Measurements from ENCODE around the gene CDC27. TPM values are rescaled to one million over a fixed set of nuclear protein-coding genes. Genes with fewer than 3 reads are reported as not detected.

CDC27 gene
- total RNA-seq, 3 donors from 2014 or later = 63.2 to 73.7 (median 65.0) TPM

DNA sequence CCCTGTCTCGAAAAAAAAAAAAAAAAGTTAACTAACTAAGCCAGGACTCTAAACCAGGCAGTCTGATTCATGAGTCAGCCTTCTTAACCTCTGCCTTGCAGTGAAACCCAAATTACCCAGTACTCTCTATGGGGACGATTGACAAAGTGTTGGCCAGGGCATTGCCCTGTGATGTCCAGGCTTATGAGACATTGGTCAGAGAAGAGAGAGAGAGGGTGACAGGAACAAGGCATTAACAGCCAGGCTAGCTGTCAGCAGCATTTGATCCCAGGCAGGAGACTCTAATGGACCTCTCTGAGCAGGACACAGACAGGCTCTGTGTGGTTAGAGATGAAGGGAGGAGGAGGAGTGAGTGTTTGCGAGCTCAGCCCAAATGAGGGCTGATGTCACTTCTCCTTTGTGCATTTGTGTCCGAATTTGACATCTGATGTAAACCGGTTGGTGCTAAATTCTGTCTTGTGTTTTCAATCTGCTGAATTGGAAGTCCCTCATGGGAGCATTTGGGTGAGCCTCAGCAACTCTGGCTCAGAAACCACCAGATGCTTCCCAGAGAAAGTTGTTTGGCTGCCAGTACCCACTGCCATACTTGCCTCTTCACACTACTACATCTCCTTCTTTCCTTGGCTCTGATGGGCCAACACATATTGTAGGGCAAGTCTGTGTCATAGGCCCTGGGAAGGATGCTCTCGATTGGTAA, 15.8 kb upstream of the CDC27 start:
- no peak for DNase-seq (ENCODE audit: low spot score in 2 of 2)
- H3K36me3 ChIP-seq = no peaks in the 10 kb centered on the region
- intact Hi-C loops (cut with DNase I; ENCODE audit: low total_unique reads) = no loop called here
- H3K4me1 ChIP-seq = peaks cover 0 to 7% of the 10 kb centered on the region in 2 donors
- H3K27ac ChIP-seq = peak overlapping the region; percentile 87 to 89
- H3K9me3 ChIP-seq = no peaks in the 10 kb centered on the region
- TF ChIP-seq, protein P1, sequence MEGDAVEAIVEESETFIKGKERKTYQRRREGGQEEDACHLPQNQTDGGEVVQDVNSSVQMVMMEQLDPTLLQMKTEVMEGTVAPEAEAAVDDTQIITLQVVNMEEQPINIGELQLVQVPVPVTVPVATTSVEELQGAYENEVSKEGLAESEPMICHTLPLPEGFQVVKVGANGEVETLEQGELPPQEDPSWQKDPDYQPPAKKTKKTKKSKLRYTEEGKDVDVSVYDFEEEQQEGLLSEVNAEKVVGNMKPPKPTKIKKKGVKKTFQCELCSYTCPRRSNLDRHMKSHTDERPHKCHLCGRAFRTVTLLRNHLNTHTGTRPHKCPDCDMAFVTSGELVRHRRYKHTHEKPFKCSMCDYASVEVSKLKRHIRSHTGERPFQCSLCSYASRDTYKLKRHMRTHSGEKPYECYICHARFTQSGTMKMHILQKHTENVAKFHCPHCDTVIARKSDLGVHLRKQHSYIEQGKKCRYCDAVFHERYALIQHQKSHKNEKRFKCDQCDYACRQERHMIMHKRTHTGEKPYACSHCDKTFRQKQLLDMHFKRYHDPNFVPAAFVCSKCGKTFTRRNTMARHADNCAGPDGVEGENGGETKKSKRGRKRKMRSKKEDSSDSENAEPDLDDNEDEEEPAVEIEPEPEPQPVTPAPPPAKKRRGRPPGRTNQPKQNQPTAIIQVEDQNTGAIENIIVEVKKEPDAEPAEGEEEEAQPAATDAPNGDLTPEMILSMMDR (IDR thresholded peaks at IDR 0.05) = no peak
- TF ChIP-seq POLR2A (IDR thresholded peaks at IDR 0.05) (no peak), POLR2AphosphoS5 (IDR thresholded peaks at IDR 0.05) (no peak)
- peak overlapping the region in 2 of 3 donors; percentile 34 to 46 for H3K4me3 ChIP-seq
- H3K27me3 ChIP-seq = no peaks in the 10 kb centered on the region

DNA sequence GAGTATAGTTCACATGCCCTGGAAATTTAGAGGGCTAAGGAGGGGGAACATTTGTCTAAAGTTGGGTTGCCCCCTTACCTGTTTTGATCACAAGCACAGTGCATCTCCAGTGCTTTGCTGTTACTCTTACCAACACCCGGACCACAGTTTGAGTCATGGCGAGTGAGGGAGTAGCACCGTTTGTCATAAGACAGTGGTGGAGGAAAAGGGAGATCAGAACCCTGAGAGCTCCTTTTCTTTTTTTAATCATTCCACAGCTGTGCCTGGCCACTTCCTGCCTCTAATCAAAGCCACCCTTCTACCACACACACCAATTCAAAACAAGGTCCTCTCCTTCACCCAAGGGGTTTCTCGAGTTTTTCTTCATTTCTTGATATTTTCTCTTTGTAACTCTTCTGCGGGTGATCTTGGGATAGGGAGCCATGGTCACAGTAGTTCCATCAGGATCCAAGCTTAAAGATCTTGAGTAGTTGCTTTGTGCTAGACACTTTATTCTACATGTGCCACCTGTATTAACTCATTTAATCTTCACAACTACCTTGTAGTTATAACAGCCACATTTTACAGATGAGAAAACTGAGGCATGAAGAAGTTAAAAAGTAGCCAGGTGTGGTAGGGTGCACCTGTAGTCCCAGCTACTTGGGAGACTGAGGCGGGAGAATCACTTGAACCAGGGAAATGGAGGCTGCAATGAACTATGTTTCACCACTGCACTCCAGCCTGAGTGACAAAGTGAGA, 15.1 kb upstream of the CDC27 start:
- no peak overlapping the region for H3K4me3 ChIP-seq
- DNase-seq (ENCODE audit: low spot score in 2 of 2) = no peak
- H3K9me3 ChIP-seq = no peaks in the 10 kb centered on the region
- peak overlapping the region; percentile 87 to 89 for H3K27ac ChIP-seq
- no peaks in the 10 kb centered on the region for H3K36me3 ChIP-seq
- no peaks in the 10 kb centered on the region for H3K27me3 ChIP-seq
- H3K4me1 ChIP-seq = peaks cover 0 to 7% of the 10 kb centered on the region in 2 donors
- intact Hi-C loops (cut with DNase I; ENCODE audit: low total_unique reads) = no loop called here
- TF ChIP-seq POLR2AphosphoS5 (IDR thresholded peaks at IDR 0.05) = no peak
- TF ChIP-seq, protein P1 (IDR thresholded peaks at IDR 0.05) = no peak
- TF ChIP-seq POLR2A (IDR thresholded peaks at IDR 0.05) = no peak

DNA sequence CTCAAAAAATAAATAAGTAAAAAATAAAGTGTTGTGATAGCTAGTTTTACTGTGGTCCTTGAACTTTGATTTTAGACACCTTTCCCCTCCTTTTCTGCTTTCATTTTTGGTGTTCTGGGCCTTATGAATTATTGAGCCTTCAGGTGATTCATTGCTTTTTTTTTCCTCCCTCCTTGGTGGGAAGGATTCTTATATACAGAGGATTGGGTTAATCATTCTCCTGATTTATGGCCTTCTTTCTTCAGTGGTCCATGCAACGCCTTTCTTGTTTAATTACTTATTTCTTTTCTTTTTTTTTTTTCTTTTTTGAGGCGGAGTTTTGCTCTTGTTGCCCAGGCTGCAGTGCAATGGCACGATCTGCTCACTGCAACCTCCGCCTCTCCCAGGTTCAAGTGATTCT, 12.1 kb upstream of the CDC27 start:
- TF ChIP-seq POLR2AphosphoS5 (IDR thresholded peaks at IDR 0.05) = no peak
- TF ChIP-seq, protein P1 (IDR thresholded peaks at IDR 0.05) = no peak
- Histone ChIP-seq H3K9me3 (no peaks in the 10 kb centered on the region), H3K27ac (no peak overlapping the region), H3K4me1 (peaks cover 0 to 7% of the 10 kb centered on the region in 2 donors), H3K27me3 (no peaks in the 10 kb centered on the region), H3K4me3 (no peak overlapping the region), H3K36me3 (no peaks in the 10 kb centered on the region)
- intact Hi-C loops (cut with DNase I; ENCODE audit: low total_unique reads) = no loop called here
- no peak for DNase-seq (ENCODE audit: low spot score in 2 of 2)

DNA sequence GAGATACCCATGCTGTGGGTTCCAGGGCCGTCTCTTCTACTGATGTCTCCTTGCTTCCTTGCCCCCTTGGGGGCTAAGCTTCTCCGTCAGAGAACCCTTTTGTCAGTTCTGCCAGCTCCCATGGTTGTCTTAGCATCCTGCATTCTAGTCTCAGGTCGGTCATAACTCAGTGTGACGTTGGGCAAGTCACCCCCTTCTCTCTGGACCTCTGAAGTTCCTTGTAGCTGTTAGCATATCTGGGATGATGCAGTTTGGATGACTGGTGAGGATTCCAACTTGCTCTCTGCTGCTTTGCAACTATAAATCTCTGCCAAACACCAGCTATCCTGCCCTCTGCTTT, 11.2 kb upstream of the CDC27 start:
- H3K27ac ChIP-seq = no peak overlapping the region
- no peak overlapping the region for H3K4me3 ChIP-seq
- no peaks in the 10 kb centered on the region for H3K9me3 ChIP-seq
- no peaks in the 10 kb centered on the region for H3K36me3 ChIP-seq
- no peak for DNase-seq (ENCODE audit: low spot score in 2 of 2)
- intact Hi-C loops (cut with DNase I; ENCODE audit: low total_unique reads) = no loop called here
- TF ChIP-seq POLR2A (IDR thresholded peaks at IDR 0.05) = no peak
- TF ChIP-seq POLR2AphosphoS5 (IDR thresholded peaks at IDR 0.05) = no peak
- TF ChIP-seq, protein P1 (IDR thresholded peaks at IDR 0.05) = no peak
- H3K4me1 ChIP-seq = peaks cover 0 to 7% of the 10 kb centered on the region in 2 donors
- H3K27me3 ChIP-seq = no peaks in the 10 kb centered on the region

DNA sequence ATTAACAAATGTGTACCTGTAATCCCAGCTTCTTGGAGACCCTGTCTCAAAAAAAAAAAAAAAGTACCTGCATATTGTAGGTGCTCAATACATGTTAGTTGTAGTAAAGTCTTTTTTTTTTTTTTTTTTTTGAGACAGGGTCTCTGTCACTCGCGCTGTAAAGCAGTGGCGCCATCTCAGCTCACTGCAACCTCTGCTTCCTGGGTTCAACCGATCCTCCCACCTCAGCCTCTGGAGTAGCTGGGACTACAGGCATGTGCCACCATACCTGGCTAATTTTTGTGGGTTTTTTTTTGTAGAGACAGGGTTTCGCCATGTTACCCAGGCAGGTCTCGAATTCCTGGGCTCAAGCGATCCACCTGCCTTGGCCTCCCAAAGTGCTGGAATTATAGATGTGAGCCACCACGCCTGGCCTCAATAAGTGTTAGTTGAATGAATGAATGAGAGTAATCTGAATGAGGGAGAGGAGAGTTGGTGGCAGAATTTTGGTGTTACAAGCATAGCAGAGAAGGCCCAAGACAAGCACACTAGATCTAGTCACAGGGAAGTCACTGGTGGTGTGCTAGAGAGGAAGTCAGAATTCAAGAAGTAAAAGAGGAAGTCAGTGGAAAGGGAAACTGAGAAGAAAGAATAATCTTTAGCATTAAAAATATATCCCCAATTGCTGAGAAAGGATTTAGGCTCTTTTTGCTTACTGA, 10.7 kb upstream of the CDC27 start:
- TF ChIP-seq, protein P1 (IDR thresholded peaks at IDR 0.05) = no peak
- TF ChIP-seq POLR2AphosphoS5 (IDR thresholded peaks at IDR 0.05) (no peak), POLR2A (IDR thresholded peaks at IDR 0.05) (no peak)
- Histone ChIP-seq H3K36me3 (no peaks in the 10 kb centered on the region), H3K27me3 (no peaks in the 10 kb centered on the region), H3K27ac (no peak overlapping the region), H3K4me1 (peaks cover 0 to 3% of the 10 kb centered on the region in 2 donors), H3K4me3 (no peak overlapping the region), H3K9me3 (no peaks in the 10 kb centered on the region)
- intact Hi-C loops (cut with DNase I; ENCODE audit: low total_unique reads) = no loop called here
- DNase-seq (ENCODE audit: low spot score in 2 of 2) = no peak

Data from breast epithelium (tissue), 4 donors.